ENCODE results near the gene LRRC15. TPM values are rescaled to one million over a fixed set of nuclear protein-coding genes. Genes with fewer than 3 reads are reported as not detected.

LRRC15 gene
- total RNA-seq, 4 donors from 2014 or later: 0.13 to 0.66 (median 0.34) TPM; not detected in 1

DNA sequence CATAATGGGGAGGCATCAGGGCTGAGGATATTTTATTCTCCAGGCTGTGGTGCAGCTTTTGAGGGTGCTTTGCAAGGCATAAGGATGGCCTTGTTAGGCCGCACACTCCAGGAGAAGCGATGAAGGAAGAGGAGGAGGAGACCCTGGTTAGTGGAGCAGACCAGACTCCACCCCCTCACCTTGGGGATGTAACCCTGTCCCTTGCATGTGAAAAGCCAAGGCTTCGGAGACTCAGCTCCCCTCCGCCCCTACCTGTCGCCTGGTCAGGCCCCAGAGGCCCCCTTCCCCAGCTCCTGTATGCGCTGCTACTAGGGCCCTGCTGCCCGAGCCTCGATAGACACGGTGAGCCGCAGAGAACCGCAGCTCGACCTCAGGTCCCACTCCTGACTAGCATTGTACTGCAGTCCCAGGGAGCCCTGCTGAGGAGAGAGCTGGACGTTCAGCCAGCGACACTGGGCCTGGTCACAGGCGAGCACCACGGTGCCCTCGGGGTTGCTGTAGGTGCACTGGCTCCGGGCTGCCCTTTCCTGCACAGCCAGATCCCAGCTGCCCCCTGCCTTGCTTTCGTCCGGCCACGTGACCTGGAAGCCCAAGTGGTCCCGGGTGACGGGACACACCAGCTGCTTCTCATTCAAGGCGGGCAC lies 28.7 kb downstream of the LRRC15 start:
- WGBS: 95% methylated on average over 13 of the region's 24 CpGs
- intact Hi-C loops (cut with DNase I): loop anchor here (10.0 kb wide), 1 partner anchor 676 kb away; no protein-coding TSS in a partner anchor
- H3K9me3 ChIP-seq: no peaks in the 10 kb centered on the region

DNA sequence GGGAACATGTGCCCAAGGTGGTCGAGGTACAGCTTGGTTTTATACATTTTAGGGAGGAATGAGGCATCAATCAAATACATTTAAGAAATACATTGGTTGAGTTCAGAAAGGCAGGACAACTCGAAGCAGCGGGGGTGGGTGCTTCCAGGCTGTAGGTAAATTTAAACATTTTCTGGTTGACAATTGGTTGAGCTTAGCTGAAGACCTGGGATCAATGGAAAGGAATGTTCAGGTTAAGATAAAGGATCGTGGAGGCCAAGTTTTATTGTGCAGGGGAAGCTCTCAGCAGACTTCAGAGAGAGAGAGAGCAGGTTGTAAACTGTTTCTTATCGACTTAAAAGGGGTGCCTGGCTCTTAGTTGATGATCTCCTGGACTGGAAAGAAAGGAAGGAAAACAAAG lies 29.7 kb downstream of the LRRC15 start:
- whole genome bisulfite sequencing: 76% methylated on average over 5 of the region's 5 CpGs
- peaks cover 0 to 31% (median 0%) of the 10 kb centered on the region in 4 donors for H3K27me3 ChIP-seq
- TF ChIP-seq POLR2A (IDR thresholded peaks at IDR 0.05; ENCODE audit: low read depth) (no peak), POLR2AphosphoS5 (IDR thresholded peaks at IDR 0.05) (no peak), EP300 (IDR thresholded peaks at IDR 0.05) (no peak)
- TF ChIP-seq, protein P1, sequence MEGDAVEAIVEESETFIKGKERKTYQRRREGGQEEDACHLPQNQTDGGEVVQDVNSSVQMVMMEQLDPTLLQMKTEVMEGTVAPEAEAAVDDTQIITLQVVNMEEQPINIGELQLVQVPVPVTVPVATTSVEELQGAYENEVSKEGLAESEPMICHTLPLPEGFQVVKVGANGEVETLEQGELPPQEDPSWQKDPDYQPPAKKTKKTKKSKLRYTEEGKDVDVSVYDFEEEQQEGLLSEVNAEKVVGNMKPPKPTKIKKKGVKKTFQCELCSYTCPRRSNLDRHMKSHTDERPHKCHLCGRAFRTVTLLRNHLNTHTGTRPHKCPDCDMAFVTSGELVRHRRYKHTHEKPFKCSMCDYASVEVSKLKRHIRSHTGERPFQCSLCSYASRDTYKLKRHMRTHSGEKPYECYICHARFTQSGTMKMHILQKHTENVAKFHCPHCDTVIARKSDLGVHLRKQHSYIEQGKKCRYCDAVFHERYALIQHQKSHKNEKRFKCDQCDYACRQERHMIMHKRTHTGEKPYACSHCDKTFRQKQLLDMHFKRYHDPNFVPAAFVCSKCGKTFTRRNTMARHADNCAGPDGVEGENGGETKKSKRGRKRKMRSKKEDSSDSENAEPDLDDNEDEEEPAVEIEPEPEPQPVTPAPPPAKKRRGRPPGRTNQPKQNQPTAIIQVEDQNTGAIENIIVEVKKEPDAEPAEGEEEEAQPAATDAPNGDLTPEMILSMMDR (IDR thresholded peaks at IDR 0.05): no peak
- DNase-seq (ENCODE audit: extremely low spot score): no peak
- no peak overlapping the region for H3K27ac ChIP-seq (replicated peaks in 1 of 4)
- intact Hi-C loops (cut with DNase I): loop anchor here (10.0 kb wide), 1 partner anchor 675 kb away; no protein-coding TSS in a partner anchor
- H3K4me3 ChIP-seq: no peak overlapping the region
- no peaks in the 10 kb centered on the region for H3K36me3 ChIP-seq
- no peaks in the 10 kb centered on the region for H3K4me1 ChIP-seq
- H3K9me3 ChIP-seq: no peaks in the 10 kb centered on the region

More for the DNA sequence above, 28.7 kb downstream of the LRRC15 start:
- H3K27ac ChIP-seq (replicated peaks in 1 of 4): no peak overlapping the region
- DNase-seq (ENCODE audit: extremely low spot score): no peak
- TF ChIP-seq EP300 (IDR thresholded peaks at IDR 0.05): no peak
- TF ChIP-seq, protein P1 (IDR thresholded peaks at IDR 0.05): no peak
- no peak for TF ChIP-seq POLR2AphosphoS5 (IDR thresholded peaks at IDR 0.05)
- TF ChIP-seq POLR2A (IDR thresholded peaks at IDR 0.05; ENCODE audit: low read depth): no peak
- no peaks in the 10 kb centered on the region for H3K4me1 ChIP-seq
- no peaks in the 10 kb centered on the region for H3K36me3 ChIP-seq
- H3K27me3 ChIP-seq: peaks cover 0 to 29% (median 0%) of the 10 kb centered on the region in 4 donors
- no peak overlapping the region for H3K4me3 ChIP-seq

DNA sequence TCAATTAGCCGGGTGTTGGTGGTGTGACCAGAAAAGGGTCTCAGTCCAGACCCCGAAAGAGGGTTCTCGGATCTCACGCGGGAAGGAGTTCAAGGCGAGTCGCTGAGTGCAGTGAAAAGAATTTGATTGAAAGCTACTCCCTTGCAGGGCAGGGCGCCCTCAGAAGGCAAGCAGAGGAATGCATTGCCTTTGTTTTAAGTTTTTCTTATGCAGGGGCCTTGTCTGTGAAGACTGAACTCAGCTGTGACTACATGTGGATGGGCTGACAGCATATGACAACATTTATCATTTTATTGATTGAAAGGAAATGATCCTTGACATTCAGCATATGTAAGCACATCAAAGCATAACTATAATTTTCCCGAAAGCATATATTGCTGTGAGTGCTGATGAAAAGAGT lies 30.2 kb downstream of the LRRC15 start:
- no peak overlapping the region for H3K4me3 ChIP-seq
- H3K9me3 ChIP-seq: no peaks in the 10 kb centered on the region
- WGBS: 93% methylated on average over 9 of the region's 9 CpGs
- TF ChIP-seq EP300 (IDR thresholded peaks at IDR 0.05): no peak
- no peak for TF ChIP-seq POLR2AphosphoS5 (IDR thresholded peaks at IDR 0.05)
- TF ChIP-seq, protein P1 (IDR thresholded peaks at IDR 0.05): no peak
- TF ChIP-seq POLR2A (IDR thresholded peaks at IDR 0.05; ENCODE audit: low read depth): no peak
- H3K4me1 ChIP-seq: no peaks in the 10 kb centered on the region
- no peak overlapping the region for H3K27ac ChIP-seq (replicated peaks in 1 of 4)
- H3K36me3 ChIP-seq: no peaks in the 10 kb centered on the region
- intact Hi-C loops (cut with DNase I): no loop called here
- peaks cover 0 to 27% (median 0%) of the 10 kb centered on the region in 4 donors for H3K27me3 ChIP-seq
- no peak for DNase-seq (ENCODE audit: extremely low spot score)

DNA sequence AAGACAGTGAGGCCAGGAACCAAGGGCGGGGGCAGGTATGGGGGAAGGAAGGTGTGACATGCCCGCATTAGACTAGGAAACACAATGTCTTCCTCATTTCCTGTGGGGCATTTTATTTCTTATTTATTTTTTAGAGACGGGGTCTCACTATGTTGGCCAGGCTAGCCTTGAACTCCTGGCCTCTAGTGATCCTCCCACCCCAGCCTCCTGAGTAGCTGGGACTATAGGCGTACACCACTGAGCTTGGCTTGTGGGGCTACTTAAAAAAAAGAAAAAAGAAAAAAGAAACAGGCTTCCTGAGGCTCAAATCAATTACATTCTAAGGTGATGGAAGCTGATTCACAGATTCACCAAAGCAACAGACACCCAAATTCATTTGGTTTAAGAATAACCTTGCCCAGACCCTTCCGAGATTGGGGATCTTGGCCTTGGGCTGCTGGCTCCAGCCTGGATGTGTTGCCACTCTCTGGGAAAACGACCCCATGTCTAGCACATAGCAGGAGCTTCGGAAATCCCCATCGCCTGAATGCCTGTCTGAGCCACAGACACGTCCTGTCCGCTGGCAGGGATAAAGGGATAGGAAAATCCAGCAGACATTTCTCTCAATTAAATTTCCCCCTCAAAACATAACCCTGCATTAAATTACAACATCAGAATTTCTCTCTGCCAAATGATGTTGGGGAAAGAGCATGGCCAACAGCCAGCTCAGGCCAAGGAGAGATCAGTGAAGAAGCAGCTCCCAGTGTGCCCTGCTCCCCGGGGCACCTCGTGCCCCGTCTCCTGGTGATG lies 31.4 kb downstream of the LRRC15 start:
- H3K9me3 ChIP-seq: no peaks in the 10 kb centered on the region
- 74% methylated on average over 12 of the region's 13 CpGs for WGBS
- H3K4me3 ChIP-seq: no peak overlapping the region
- H3K4me1 ChIP-seq: peaks cover 5 to 8% (median 7%) of the 10 kb centered on the region in 4 donors
- DNase-seq (ENCODE audit: extremely low spot score): no peak
- no peaks in the 10 kb centered on the region for H3K36me3 ChIP-seq
- no peak for TF ChIP-seq POLR2A (IDR thresholded peaks at IDR 0.05; ENCODE audit: low read depth)
- TF ChIP-seq, protein P1 (IDR thresholded peaks at IDR 0.05): no peak
- TF ChIP-seq POLR2AphosphoS5 (IDR thresholded peaks at IDR 0.05): no peak
- no peak for TF ChIP-seq EP300 (IDR thresholded peaks at IDR 0.05)
- peaks cover 0 to 27% (median 2%) of the 10 kb centered on the region in 4 donors for H3K27me3 ChIP-seq
- intact Hi-C loops (cut with DNase I): no loop called here
- H3K27ac ChIP-seq (replicated peaks in 1 of 4): no peak overlapping the region
